Ishikawa (cell line): ENCODE data around the gene RHOF.
A peak's percentile ranks its signal among the peaks of the same experiment; 100 is the strongest.

ENCODE experiments used
- CEBPB ChIP-seq: IDR thresholded peaks from 2 replicates; pipeline ENCODE4 v1.6.1; 2012
- CREB1 ChIP-seq: IDR thresholded peaks from 2 replicates; pipeline ENCODE4 v1.6.1; 2012; ENCODE audit warnings: low read depth
- EGR1 ChIP-seq: IDR thresholded peaks from 2 replicates; pipeline ENCODE4 v1.6.1; 2012
- EP300 ChIP-seq: IDR thresholded peaks from 2 replicates; pipeline ENCODE4 v1.6.1; 2012; ENCODE audit warnings: borderline replicate concordance
- FOXM1 ChIP-seq: IDR thresholded peaks from 2 replicates; pipeline ENCODE4 v1.6.1; 2012; ENCODE audit warnings: low read depth, borderline replicate concordance
- MAX ChIP-seq: IDR thresholded peaks from 2 replicates; pipeline ENCODE4 v1.6.1; 2012
- NFIC ChIP-seq: IDR thresholded peaks from 2 replicates; pipeline ENCODE4 v1.6.1; 2012
- RAD21 ChIP-seq: IDR thresholded peaks from 2 replicates; pipeline ENCODE4 v1.6.1; 2012; ENCODE audit warnings: low read depth
- REST ChIP-seq: IDR thresholded peaks from 2 replicates; pipeline ENCODE4 v1.6.1; 2012; ENCODE audit warnings: low read depth, mild to moderate bottlenecking
- TAF1 ChIP-seq: IDR thresholded peaks from 2 replicates; pipeline ENCODE4 v1.6.1; 2012; ENCODE audit warnings: low read depth, mild to moderate bottlenecking
- TCF12 ChIP-seq: IDR thresholded peaks from 2 replicates; pipeline ENCODE4 v1.6.1; 2012; ENCODE audit warnings: low read depth
- TEAD4 ChIP-seq: IDR thresholded peaks from 2 replicates; pipeline ENCODE4 v1.6.1; 2012
- USF1 ChIP-seq: IDR thresholded peaks from 2 replicates; pipeline ENCODE4 v1.6.1; 2012
- YY1 ChIP-seq: IDR thresholded peaks from 2 replicates; pipeline ENCODE4 v1.6.1; 2012; ENCODE audit warnings: low read depth
- ZBTB7A ChIP-seq: IDR thresholded peaks from 2 replicates; pipeline ENCODE4 v1.6.1; 2012; ENCODE audit warnings: low read depth

Gene RHOF

GRCh38 chr12:121795034-121795968 lies 1.8 kb upstream of the RHOF start:
- TF ChIP-seq RAD21 (peak; percentile 88), EGR1 (no peak), CREB1 (no peak), TEAD4 (no peak), FOXM1 (no peak), REST (no peak), CEBPB (no peak)

- TF ChIP-seq CREB1 (no peak), EP300 (no peak), CEBPB (no peak), RAD21 (no peak), MAX (no peak), TEAD4 (no peak), YY1 (no peak), NFIC (no peak), REST (no peak)
These were observed 1.1 kb upstream of the RHOF start for GRCh38 chr12:121794534-121795033.

GRCh38 chr12:121793838-121794533 lies 498 bp upstream of the RHOF start:
- TF ChIP-seq FOXM1: no peak; the same call in 1 of the 2 replicates
- no peak for TF ChIP-seq EGR1
- no peak for TF ChIP-seq TAF1
- TF ChIP-seq ZBTB7A: peak; percentile 74
- TF ChIP-seq TCF12: no peak
- no peak; the same call in none of the 2 replicates for TF ChIP-seq NFIC
- no peak for TF ChIP-seq CEBPB
- TF ChIP-seq CREB1: no peak
- TF ChIP-seq TEAD4: no peak; the same call in 1 of the 2 replicates
- peak; percentile 96 for TF ChIP-seq MAX
- TF ChIP-seq RAD21: peak; percentile 92

GRCh38 chr12:121792607-121793439 lies 665 bp downstream of the RHOF start:
- TF ChIP-seq ZBTB7A: peak; percentile 93
- no peak for TF ChIP-seq FOXM1
- TF ChIP-seq NFIC: no peak
- no peak for TF ChIP-seq CREB1

- TF ChIP-seq USF1 (no peak), RAD21 (no peak), CREB1 (no peak), NFIC (peak; percentile 43), TEAD4 (peak; percentile 85), CEBPB (no peak), REST (no peak), YY1 (no peak), TCF12 (peak; percentile 50), MAX (no peak), FOXM1 (peak; percentile 25; the same call in 1 of the 2 replicates), EGR1 (no peak), TAF1 (no peak), EP300 (peak; percentile 78), ZBTB7A (no peak)
These were observed 1.6 kb downstream of the RHOF start for GRCh38 chr12:121791671-121792551.
